Caco-2 (cell line): Measurements from ENCODE around the gene ULK2. TPM values are rescaled to one million over a fixed set of nuclear protein-coding genes. Genes with fewer than 3 reads are reported as not detected.

Experiments
- BruUV-seq: library from RNA; stranded (reverse); fragments of 400-500 nt; replicated peaks from 2 replicates; lab custom pipeline; 2021; lab: Mats Ljungman, UMichigan
- CTCF ChIA-PET: fragments of 300-600 bp; sonication (Branson Sonifier 250); formaldehyde crosslinking; loops from one replicate; lab custom pipeline; 2022; ENCODE audit warnings: antibody characterized with exemption; lab: Charles Lee
- POLR2A ChIA-PET: fragments of 300-600 bp; sonication (Branson Sonifier 250); formaldehyde crosslinking; loops from one replicate; lab custom pipeline; 2022; ENCODE audit warnings: antibody characterized with exemption; lab: Charles Lee
- DNase-seq, 2 experiments: peaks; one replicate each; pipeline versions ENCODE4 v3.0.0 to v3.0.0-alpha.2; 2020 to 2022
- H3K27me3 ChIP-seq: replicated peaks from 2 replicates; pipeline ENCODE4 v1.6.0; 2011; ENCODE audit warnings: low read length; ENCODE audit not compliant: control insufficient read depth, insufficient read depth
- H3K36me3 ChIP-seq: 2 replicates; pipeline ENCODE4 v1.5.1; 2011; ENCODE audit warnings: low read length; ENCODE audit not compliant: control insufficient read depth, insufficient read depth
- H3K4me1 ChIP-seq: fragments of 250-450 bp; sonication (Bioruptor Pico); 2 replicates; pipeline ENCODE4 v1.5.1; 2020; ENCODE audit warnings: mild to moderate bottlenecking
- H3K4me3 ChIP-seq: 2 replicates; pipeline ENCODE4 v1.5.1; 2011; ENCODE audit warnings: low read depth, mild to moderate bottlenecking, control low read depth, low read length
- H3K9me3 ChIP-seq: fragments of 250-450 bp; sonication (Bioruptor Pico); 2 replicates; pipeline ENCODE4 v1.5.1; 2020; ENCODE audit warnings: mild to moderate bottlenecking, moderate library complexity
- H3K27ac Mint-ChIP-seq: one replicate; pipeline ENCODE4 v1.8.0; 2022; ENCODE audit warnings: mixed read lengths; ENCODE audit not compliant: unreplicated experiment
- H3K27me3 Mint-ChIP-seq: one replicate; pipeline ENCODE4 v1.8.0; 2022; ENCODE audit warnings: mixed read lengths; ENCODE audit not compliant: insufficient read depth, unreplicated experiment
- H3K36me3 Mint-ChIP-seq: one replicate; pipeline ENCODE4 v1.8.0; 2022; ENCODE audit warnings: mild to moderate bottlenecking, mixed read lengths; ENCODE audit not compliant: insufficient read depth, unreplicated experiment
- H3K4me1 Mint-ChIP-seq: one replicate; pipeline ENCODE4 v1.8.0; 2022; ENCODE audit warnings: low read depth, mixed read lengths; ENCODE audit not compliant: unreplicated experiment
- H3K4me3 Mint-ChIP-seq: one replicate; pipeline ENCODE4 v1.8.0; 2022; ENCODE audit warnings: mild to moderate bottlenecking, moderate library complexity, mixed read lengths; ENCODE audit not compliant: unreplicated experiment
- H3K9me3 Mint-ChIP-seq: one replicate; pipeline ENCODE4 v1.8.0; 2022; ENCODE audit warnings: mixed read lengths; ENCODE audit not compliant: unreplicated experiment
- CTCF ChIP-seq, 2 experiments: fragments of 200-600 bp in 1 of 2; IDR thresholded peaks; 1 replicate in 1 of 2; 2 replicates in 1 of 2; pipeline versions ENCODE4 v1.5.1 to v1.8.0; 2011 to 2022; ENCODE audit warnings: antibody characterized with exemption in 1 of 2, control low read depth in 1 of 2, inconsistent platforms in 1 of 2, low read depth in 1 of 2, low read length in 1 of 2, mild to moderate bottlenecking in 1 of 2, moderate library complexity in 1 of 2; ENCODE audit not compliant: insufficient read depth in 1 of 2, severe bottlenecking in 1 of 2, unreplicated experiment in 1 of 2
- intact Hi-C: fragments of 100-400 bp; cut with micrococcal nuclease; formaldehyde crosslinking; loops from one replicate; pipeline ENCODE4 v1.10.0; 2022; ENCODE audit not compliant: unreplicated experiment
- total RNA-seq: library from RNA; stranded (reverse); gene quantifications from 2 replicates; pipeline ENCODE4 v1.2.3, GENCODE V29; 2022

ULK2 gene
- total RNA-seq, 1 experiment from 2014 or later, result 9.2 TPM

GRCh38 chr17:19737305-19738072 is 130.2 kb downstream of the ULK2 start:
- Histone ChIP-seq H3K27me3 (no peaks in the 10 kb centered on the region), H3K4me3 (no peak overlapping the region), H3K9me3 (no peaks in the 10 kb centered on the region), H3K4me1 (peaks cover 29% of the 10 kb centered on the region), H3K36me3 (no peaks in the 10 kb centered on the region)
- H3K27ac Mint-ChIP-seq, result peak overlapping the region; percentile 40
- CTCF ChIA-PET, result no interaction called here
- no peaks in the 10 kb centered on the region for H3K9me3 Mint-ChIP-seq
- peaks cover 14% of the 10 kb centered on the region for H3K4me1 Mint-ChIP-seq
- intact Hi-C loops, result no loop called here
- no peak for DNase-seq
- H3K4me3 Mint-ChIP-seq, result no peak overlapping the region
- H3K36me3 Mint-ChIP-seq, result no peaks in the 10 kb centered on the region
- BruUV-seq, result no TSS peak
- no peak for TF ChIP-seq CTCF (IDR thresholded peaks at IDR 0.05; ENCODE audit: insufficient read depth in 1 of 2, low read depth in 1 of 2, low read length in 1 of 2, severe bottlenecking in 1 of 2, unreplicated experiment in 1 of 2)
- POLR2A ChIA-PET, result no interaction called here
- H3K27me3 Mint-ChIP-seq, result no peaks in the 10 kb centered on the region

DNA sequence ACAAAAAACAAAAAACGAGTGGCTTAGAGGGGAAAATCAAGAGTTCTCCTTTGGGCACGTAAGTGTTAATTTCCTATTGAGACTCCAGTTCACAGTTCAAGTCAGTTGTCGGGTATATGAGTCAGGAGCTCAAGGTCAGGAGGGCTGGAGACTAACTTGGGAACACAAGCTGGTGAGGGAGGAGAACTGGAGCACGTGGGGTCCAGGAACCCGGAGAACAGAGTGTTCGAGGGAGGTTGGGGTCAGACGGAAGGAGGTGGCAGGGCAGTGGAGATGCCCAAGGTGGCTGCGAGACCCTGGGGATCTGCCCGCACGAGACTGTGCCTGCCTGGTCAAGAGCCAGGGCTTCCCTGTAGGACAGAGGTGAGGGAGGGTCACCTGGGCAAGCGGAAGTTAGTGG is 131.7 kb downstream of the ULK2 start:
- peak overlapping the region; percentile 37 for H3K27ac Mint-ChIP-seq
- POLR2A ChIA-PET, result no interaction called here

More for the DNA sequence above, 131.7 kb downstream of the ULK2 start:
- no peak for DNase-seq
- CTCF ChIA-PET, result interaction anchor here (0.6 kb wide), 2 partner anchors 18 to 47 kb away, joined by 4 read pairs; no protein-coding TSS in a partner anchor
- Histone ChIP-seq H3K9me3 (no peaks in the 10 kb centered on the region), H3K36me3 (no peaks in the 10 kb centered on the region), H3K4me3 (no peak overlapping the region), H3K4me1 (peaks cover 29% of the 10 kb centered on the region), H3K27me3 (no peaks in the 10 kb centered on the region)
- Mint-ChIP-seq H3K4me3 (no peak overlapping the region), H3K36me3 (no peaks in the 10 kb centered on the region), H3K9me3 (no peaks in the 10 kb centered on the region), H3K27me3 (no peaks in the 10 kb centered on the region), H3K4me1 (peaks cover 14% of the 10 kb centered on the region)
- no peak for TF ChIP-seq CTCF (IDR thresholded peaks at IDR 0.05; ENCODE audit: insufficient read depth in 1 of 2, low read depth in 1 of 2, low read length in 1 of 2, severe bottlenecking in 1 of 2, unreplicated experiment in 1 of 2)
- intact Hi-C loops, result no loop called here
- BruUV-seq, result no TSS peak
